T-helper 2 cell treated with Interferon-gamma antibody and Interleukin-4, amounts not matched to agents 5 μg/mL and 100 μg/mL, for 36 hours (primary cell): ENCODE data around the gene TOP1.
"Not testable (repeated sequence)": the region's sequence is repeated elsewhere in the genome, so short reads cannot be mapped to it uniquely, and the experiment has no call there.

Source experiments
- DNase-seq: peaks from one replicate; pipeline ENCODE4 v3.0.0; 2021; ENCODE audit warnings: low spot score
- H3K27ac Mint-ChIP-seq: one replicate; pipeline ENCODE4 v1.8.0; 2021; ENCODE audit warnings: mild to moderate bottlenecking, mixed read lengths
- H3K27me3 Mint-ChIP-seq: one replicate; pipeline ENCODE4 v1.8.0; 2021; ENCODE audit warnings: low read depth, mixed read lengths
- H3K36me3 Mint-ChIP-seq: one replicate; pipeline ENCODE4 v1.8.0; 2021; ENCODE audit warnings: low read depth, mixed read lengths
- H3K4me1 Mint-ChIP-seq: one replicate; pipeline ENCODE4 v1.8.0; 2021; ENCODE audit warnings: low read depth, mixed read lengths
- H3K4me3 Mint-ChIP-seq: one replicate; pipeline ENCODE4 v1.8.0; 2022; ENCODE audit warnings: mild to moderate bottlenecking, moderate library complexity, mixed read lengths
- H3K9me3 Mint-ChIP-seq: one replicate; pipeline ENCODE4 v1.8.0; 2021; ENCODE audit warnings: mixed read lengths

The TOP1 gene

DNA sequence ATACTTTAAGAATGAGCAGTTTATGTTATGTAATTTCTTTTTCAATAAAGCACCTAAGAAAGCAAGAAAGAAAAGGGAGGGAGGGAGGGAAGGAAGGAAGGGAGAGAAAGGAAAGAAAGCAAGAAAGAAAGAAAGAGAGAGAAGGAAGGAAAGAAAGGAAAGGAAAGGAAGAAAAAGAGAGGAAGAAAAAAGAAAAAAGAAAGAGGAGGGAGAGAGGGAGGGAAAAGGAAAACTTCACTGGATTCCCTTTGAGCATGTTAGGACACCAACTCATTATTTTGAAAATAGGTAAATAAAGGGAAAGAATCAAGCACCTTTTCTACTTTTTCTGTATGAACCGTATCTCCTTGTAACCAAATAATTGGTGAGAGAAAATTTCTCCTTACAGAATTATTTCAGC lies 32.3 kb upstream of the TOP1 start:
- Mint-ChIP-seq H3K9me3 (no peaks in the 10 kb centered on the region), H3K4me3 (no peak overlapping the region), H3K27ac (no peak overlapping the region), H3K27me3 (no peaks in the 10 kb centered on the region), H3K36me3 (no peaks in the 10 kb centered on the region), H3K4me1 (peaks cover 10% of the 10 kb centered on the region)
- DNase-seq, result no peak

DNA sequence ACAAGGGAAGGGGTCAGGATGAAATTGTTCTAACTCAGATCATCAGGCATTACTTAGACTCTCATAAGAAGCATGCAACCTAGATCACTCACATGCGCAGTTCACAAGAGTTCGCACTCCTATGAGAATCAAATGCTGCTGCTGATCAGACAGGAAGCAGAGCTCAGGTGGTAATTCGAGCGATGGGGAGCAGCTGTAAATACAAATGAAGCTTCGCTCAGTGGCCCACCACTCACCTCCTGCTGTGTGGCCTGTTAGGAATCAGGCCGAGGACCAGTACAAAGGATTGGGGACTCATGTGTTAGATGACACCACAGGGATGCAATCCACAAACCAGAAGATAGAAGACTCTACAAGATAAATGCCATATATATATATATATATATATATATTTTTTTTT lies 31.5 kb upstream of the TOP1 start:
- DNase-seq, result no peak
- no peaks in the 10 kb centered on the region for H3K27me3 Mint-ChIP-seq
- H3K36me3 Mint-ChIP-seq, result no peaks in the 10 kb centered on the region
- peaks cover 4% of the 10 kb centered on the region for H3K4me1 Mint-ChIP-seq
- H3K9me3 Mint-ChIP-seq, result no peaks in the 10 kb centered on the region
- H3K4me3 Mint-ChIP-seq, result no peak overlapping the region
- no peak overlapping the region for H3K27ac Mint-ChIP-seq

DNA sequence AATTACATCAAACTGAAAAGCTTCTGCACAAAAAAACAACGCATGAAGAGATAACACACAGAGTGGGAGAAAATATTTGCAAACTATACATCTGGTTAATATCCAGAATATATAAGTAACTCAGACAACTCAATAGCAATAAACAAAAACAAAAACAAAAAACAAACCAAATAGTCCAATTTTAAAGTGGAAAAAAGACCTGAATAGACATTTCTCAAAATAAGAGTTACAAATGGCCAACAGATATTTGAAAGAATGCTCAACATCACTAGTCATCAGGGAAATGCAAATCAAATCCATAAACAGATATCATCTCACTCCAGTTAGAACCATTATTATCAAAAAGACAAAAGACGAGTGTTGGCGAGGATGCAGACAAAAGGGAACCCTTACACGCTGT lies 28.8 kb upstream of the TOP1 start:
- Mint-ChIP-seq H3K27me3 (no peaks in the 10 kb centered on the region), H3K27ac (no peak overlapping the region)

DNA sequence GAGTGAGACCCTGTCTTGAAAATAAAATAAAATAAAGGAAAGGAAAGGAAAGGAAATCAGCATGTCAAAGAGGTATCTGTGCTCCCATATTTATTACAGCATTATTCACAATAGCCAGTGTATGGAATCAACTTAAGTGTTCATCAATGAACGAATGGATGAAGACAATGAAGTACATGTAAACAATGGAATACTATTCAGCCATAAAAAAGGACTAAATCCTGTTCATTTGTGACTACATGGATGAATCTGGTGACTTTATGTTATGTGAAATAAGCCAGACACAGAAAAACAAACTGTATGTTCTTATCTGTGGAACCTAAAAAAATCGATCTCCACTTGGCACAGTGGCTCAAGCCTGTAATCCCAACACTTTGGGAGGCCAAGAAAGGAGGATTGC lies 28.0 kb upstream of the TOP1 start:
- peaks cover 4% of the 10 kb centered on the region for H3K36me3 Mint-ChIP-seq
- no peak overlapping the region for H3K27ac Mint-ChIP-seq
- peaks cover 25% of the 10 kb centered on the region for H3K4me1 Mint-ChIP-seq
- H3K27me3 Mint-ChIP-seq, result no peaks in the 10 kb centered on the region
- H3K4me3 Mint-ChIP-seq, result no peak overlapping the region
- H3K9me3 Mint-ChIP-seq, result peaks cover 3% of the 10 kb centered on the region
- DNase-seq, result no peak

More for the DNA sequence above, 28.8 kb upstream of the TOP1 start:
- Mint-ChIP-seq H3K4me1 (peaks cover 17% of the 10 kb centered on the region), H3K36me3 (peaks cover 4% of the 10 kb centered on the region), H3K4me3 (no peak overlapping the region), H3K9me3 (peaks cover 3% of the 10 kb centered on the region)
- DNase-seq, result no peak

DNA sequence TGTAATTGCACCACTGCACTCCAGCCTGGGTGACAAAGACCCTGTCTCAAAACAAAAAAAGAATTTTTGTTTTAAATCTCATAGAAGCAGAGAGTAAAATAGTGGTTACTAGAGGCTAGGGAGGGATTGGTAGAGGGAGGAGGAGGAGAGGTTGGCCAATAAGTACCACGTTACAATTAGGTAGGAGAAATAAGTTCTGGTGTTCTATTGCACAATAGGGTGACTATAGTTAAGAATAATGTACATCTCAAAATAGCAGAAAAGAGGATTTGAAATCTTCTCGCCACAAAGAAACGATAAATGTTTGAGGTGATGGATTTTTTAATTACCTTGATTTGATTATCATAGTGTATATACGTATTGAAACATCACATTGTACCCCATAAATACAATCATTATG lies 27.1 kb upstream of the TOP1 start:
- peaks cover 4% of the 10 kb centered on the region for H3K36me3 Mint-ChIP-seq

DNA sequence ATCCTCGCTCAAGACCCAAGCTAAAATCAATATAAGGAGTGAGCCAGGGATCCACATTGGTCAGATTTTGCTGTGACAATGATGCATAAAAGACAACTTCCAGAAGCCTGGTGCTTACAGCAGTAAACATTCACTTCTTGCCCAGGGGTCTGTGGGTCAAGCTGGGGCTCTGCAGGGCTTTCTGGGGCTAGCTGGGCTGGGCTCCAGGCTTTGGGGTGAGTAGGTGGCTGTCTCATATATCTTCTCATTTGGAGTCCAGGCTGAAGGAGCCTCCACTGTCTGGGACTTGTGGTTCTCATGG lies 25.8 kb upstream of the TOP1 start:
- Mint-ChIP-seq H3K27ac (peak overlapping the region; percentile 98), H3K36me3 (peaks cover 5% of the 10 kb centered on the region), H3K27me3 (no peaks in the 10 kb centered on the region), H3K4me3 (peak overlapping the region; percentile 73), H3K4me1 (peaks cover 29% of the 10 kb centered on the region), H3K9me3 (peaks cover 4% of the 10 kb centered on the region)
- DNase-seq, result no peak

More for the DNA sequence above, 27.1 kb upstream of the TOP1 start:
- H3K27me3 Mint-ChIP-seq, result no peaks in the 10 kb centered on the region
- no peak for DNase-seq
- H3K4me1 Mint-ChIP-seq, result peaks cover 26% of the 10 kb centered on the region
- peak overlapping the region; percentile 21 for H3K27ac Mint-ChIP-seq
- H3K9me3 Mint-ChIP-seq, result peaks cover 3% of the 10 kb centered on the region
- no peak overlapping the region for H3K4me3 Mint-ChIP-seq

DNA sequence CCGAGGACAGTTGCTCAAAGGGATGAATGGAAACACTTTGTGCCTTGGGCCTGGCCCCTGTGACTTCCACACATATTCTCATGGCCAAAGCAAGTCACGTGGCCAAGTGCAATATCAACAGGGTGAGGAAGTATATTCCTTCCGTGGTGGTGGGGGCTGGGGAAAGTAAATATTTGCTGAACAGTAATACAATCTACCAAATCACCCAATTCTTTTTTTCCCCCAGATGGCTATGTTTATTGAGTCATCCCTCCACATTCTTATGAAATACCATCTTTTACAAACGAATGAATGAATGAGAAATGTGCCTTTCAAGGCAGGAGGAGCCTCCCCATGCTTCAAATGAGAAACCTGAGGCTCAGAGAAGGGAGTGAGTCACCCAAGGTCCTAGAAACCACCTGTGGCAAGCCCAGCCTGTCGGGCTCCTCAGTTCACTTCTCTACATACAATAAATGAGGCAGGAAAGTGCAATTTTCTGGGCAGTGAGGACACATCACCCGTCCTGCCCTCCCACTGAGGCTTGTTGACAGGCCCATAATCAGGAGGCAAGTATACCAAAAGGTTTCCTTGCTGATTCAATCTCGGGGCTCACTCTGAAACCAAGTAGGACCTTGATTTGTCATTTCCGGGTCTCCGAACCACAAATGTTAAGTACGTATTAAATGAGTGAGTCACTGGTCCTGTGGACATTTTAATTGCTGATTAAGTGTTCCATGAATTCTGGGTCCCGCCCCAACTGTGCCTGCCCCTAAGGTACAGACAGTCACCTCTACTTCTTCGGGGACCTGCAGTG lies 25.3 kb upstream of the TOP1 start:
- Mint-ChIP-seq H3K4me3 (peak overlapping the region; percentile 73), H3K36me3 (peaks cover 5% of the 10 kb centered on the region), H3K27me3 (no peaks in the 10 kb centered on the region), H3K9me3 (peaks cover 6% of the 10 kb centered on the region), H3K27ac (peak overlapping the region; percentile 98), H3K4me1 (peaks cover 35% of the 10 kb centered on the region)
- DNase-seq, result peak; percentile 87

DNA sequence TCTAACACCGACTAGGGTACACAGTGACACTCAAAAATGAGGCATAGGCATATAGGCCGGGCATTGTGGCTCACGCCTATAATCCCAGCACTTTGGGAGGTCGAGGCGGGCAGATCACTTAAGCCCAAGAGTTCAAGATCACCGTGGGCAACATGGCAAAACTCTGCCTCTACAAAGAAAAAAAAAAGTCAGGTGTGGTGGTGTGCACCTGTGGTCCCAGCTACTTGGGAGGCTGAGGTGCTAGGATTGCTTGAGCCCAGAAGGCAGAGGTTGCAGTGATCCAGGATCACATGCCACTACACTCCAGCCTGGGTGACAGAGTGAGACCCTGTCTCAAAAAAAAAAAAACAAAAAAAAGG lies 24.7 kb upstream of the TOP1 start:
- peak overlapping the region; percentile 73 for H3K4me3 Mint-ChIP-seq
- not testable (repeated sequence) for H3K36me3 Mint-ChIP-seq, DNase-seq, H3K9me3 Mint-ChIP-seq, H3K27me3 Mint-ChIP-seq
- H3K27ac Mint-ChIP-seq, result peak overlapping the region; percentile 98
- peaks cover 37% of the 10 kb centered on the region for H3K4me1 Mint-ChIP-seq

DNA sequence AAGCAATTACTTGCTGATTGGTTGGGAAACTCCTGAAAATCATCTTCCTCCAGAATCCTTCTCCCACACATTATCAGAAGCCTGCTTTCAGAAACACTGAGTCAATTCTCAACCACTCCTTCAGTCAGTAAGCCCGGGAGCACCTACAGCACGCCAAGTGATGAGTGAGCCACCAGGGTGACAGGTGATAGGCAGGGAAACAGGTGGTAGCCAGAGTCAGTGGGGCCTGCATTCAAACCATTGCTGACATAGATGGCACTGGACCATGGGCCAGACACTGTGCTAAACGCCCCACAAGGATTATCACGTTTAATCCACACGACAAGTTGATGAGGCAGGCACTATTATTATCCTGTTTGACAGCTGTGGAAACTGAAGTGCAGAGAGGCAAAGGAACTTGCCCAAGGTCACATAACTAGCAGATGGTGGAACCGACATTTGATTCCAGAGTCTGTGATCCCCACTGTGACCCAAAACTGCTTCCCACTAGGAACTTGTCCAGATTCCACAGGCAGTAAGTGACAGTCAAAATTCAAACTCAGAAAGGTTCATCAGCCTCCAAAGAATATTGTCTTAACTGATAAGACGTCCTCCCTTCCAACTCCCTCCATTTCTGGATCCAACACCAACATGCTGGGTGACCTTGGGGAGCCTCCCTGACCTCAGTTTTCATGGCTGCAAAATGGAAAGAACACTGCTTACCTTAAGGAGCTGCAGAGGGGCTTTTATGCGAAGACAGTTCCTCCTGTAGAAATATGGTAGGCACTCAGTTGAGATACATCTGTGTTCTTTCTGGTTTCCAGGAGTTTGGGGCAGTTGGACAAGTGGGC lies 23.9 kb upstream of the TOP1 start:
- Mint-ChIP-seq H3K27me3 (no peaks in the 10 kb centered on the region), H3K9me3 (peaks cover 6% of the 10 kb centered on the region), H3K36me3 (peaks cover 7% of the 10 kb centered on the region), H3K4me1 (peaks cover 39% of the 10 kb centered on the region), H3K4me3 (no peak overlapping the region), H3K27ac (peak overlapping the region; percentile 98)
- DNase-seq, result peak; percentile 43

DNA sequence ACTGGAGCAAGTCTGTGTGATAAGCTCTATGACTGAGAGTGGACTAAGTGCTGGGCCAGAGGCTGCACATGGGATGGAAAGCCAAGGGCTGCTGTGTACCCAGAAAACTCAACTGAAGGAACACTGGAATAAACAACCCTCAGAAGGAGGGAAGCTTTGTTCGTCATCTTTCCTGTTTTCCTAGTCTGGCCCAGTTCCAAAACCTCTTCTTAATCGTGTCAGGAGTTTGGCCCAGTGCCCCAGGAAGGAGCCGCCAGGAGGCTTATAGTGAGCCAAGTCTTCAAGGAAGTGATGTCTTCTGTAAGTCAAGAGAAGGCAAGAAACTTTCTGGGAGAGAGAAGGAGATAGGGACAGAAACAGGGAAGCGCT lies 23.3 kb upstream of the TOP1 start:
- Mint-ChIP-seq H3K27ac (peak overlapping the region; percentile 57), H3K27me3 (no peaks in the 10 kb centered on the region), H3K9me3 (peaks cover 6% of the 10 kb centered on the region), H3K4me3 (no peak overlapping the region), H3K4me1 (peaks cover 45% of the 10 kb centered on the region), H3K36me3 (peaks cover 7% of the 10 kb centered on the region)
- no peak for DNase-seq

DNA sequence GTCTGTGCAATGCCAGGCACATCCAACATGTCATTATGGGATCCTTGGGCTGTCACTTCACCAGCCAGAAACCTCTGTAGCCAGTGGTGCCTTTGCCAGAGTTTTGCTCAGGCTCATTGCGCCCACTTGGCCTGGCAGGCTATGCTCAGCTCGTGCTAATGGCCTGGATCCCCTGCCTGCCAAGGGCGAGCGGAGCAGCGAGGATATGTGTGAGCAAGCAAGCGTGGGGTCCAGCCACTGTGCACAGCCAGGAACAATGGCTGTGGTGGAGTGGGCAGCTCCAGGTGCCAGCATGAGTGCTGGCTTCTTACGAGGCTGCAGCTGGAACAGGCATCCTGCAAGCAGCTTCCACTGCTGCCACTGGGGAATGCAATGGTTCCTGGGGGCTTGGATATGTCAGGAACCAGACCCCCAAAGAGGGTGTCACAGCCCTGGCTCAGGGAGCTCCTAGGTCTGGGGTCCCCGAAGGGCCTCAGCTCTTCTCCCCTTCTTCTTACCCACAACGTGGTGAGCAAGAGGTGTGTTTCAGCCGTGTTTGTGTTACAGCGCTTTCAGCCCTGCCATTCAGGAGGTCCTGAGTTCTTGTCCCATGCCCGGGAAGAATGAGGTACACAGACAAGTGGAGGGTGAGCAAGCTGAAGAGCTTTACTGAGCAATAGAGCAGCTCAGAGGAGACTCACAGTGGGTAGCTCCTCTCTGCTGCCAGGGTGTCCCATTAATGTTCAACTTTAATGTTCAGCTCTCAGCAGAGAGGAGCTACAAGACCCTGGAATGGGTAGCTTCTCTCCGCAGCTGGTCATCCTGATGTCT lies 22.3 kb upstream of the TOP1 start:
- no peaks in the 10 kb centered on the region for H3K27me3 Mint-ChIP-seq
- DNase-seq, result no peak
- H3K4me3 Mint-ChIP-seq, result no peak overlapping the region
- H3K4me1 Mint-ChIP-seq, result peaks cover 46% of the 10 kb centered on the region
- no peak overlapping the region for H3K27ac Mint-ChIP-seq
- peaks cover 7% of the 10 kb centered on the region for H3K36me3 Mint-ChIP-seq
- H3K9me3 Mint-ChIP-seq, result peaks cover 6% of the 10 kb centered on the region

DNA sequence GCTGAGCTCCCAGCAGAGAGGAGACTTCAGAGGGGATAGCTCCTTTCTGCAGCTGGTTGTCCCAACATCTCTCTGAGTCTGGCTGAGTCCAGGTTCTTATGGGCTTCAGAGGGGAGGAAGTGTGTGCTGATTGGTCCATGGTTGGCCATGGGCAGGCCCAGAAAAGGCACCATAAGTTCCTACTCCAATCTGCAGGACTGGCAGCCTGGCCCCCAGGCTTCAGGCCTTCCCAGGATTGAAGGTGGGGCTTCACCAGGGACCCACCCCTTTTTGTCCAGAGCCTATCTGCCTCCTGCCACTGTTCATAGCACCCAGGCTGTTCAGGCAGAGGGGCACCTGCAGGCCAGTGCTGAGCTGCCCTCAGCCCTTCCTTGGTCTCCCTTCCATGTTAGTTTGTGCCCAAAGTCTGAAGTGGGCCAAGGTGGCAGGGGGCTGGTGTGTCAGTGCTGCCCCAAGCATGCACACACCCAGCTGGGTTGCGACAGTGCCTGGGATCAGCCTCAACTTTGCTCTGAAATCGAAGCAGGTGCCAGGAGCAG lies 21.6 kb upstream of the TOP1 start:
- H3K9me3 Mint-ChIP-seq, result peaks cover 6% of the 10 kb centered on the region
- H3K36me3 Mint-ChIP-seq, result peaks cover 7% of the 10 kb centered on the region
- no peak for DNase-seq
- no peak overlapping the region for H3K4me3 Mint-ChIP-seq
- no peaks in the 10 kb centered on the region for H3K27me3 Mint-ChIP-seq
- no peak overlapping the region for H3K27ac Mint-ChIP-seq
- peaks cover 53% of the 10 kb centered on the region for H3K4me1 Mint-ChIP-seq

DNA sequence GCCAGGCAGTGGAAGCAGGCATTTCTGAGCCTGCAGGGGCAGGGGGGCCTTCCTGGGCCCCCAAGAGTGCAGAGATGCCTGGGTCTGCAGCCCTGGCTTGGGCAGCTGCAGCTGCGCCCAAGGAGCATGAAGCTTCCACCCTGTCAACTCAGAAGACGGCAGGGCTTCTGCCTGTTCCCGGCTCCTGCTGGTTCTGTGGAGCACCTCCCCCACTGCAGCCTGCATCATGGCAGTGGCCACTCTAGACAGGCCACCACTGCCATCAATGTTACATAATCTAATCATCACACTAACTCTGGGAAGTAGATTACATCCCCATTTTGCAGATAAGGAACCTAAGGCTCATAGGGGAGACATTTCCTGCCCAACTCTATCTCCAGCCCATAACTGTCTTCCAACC lies 21.1 kb upstream of the TOP1 start:
- Mint-ChIP-seq H3K4me3 (peak overlapping the region; percentile 79), H3K9me3 (peaks cover 6% of the 10 kb centered on the region), H3K27ac (peak overlapping the region; percentile 92), H3K36me3 (peaks cover 7% of the 10 kb centered on the region), H3K4me1 (peaks cover 58% of the 10 kb centered on the region), H3K27me3 (no peaks in the 10 kb centered on the region)
- DNase-seq, result no peak

DNA sequence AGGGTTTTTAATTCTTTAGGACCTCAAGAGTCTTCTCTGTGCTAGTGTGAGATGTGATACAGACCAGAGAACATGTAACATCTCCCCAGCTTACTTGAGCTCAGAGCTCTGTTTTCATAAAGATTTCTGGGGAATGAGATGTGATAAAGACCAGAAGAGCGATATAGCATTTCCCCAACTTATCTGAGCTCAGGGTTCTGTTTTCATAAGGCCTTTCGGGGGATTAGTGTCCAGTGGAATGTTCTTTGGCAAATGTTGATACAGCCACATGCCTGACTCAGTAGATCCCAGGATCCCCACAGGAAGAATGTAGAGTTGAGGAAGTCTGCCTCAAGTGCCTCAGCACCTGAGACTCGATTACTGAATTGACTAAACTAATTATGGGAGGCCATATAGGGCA lies 18.7 kb upstream of the TOP1 start:
- Mint-ChIP-seq H3K27me3 (no peaks in the 10 kb centered on the region), H3K27ac (no peak overlapping the region), H3K36me3 (peaks cover 3% of the 10 kb centered on the region), H3K9me3 (peaks cover 3% of the 10 kb centered on the region), H3K4me1 (peaks cover 45% of the 10 kb centered on the region), H3K4me3 (no peak overlapping the region)
- no peak for DNase-seq
